H9 (cell line): Measurements from ENCODE around the gene NT5C2. TPM values are rescaled to one million over a fixed set of nuclear protein-coding genes. Genes with fewer than 3 reads are reported as not detected.
"Not testable (repeated sequence)": the region's sequence is repeated elsewhere in the genome, so short reads cannot be mapped to it uniquely, and the experiment has no call there.

Source experiments
- DNase-seq: peaks from one replicate; pipeline ENCODE4 v3.0.0-alpha.2; 2017
- H2AFZ ChIP-seq: one replicate; pipeline ENCODE4 v1.6.1; 2013; ENCODE audit warnings: mild to moderate bottlenecking, low read length, control low read depth, moderate library complexity
- H2AK5ac ChIP-seq: 2 replicates; pipeline ENCODE4 v1.6.1; 2013; ENCODE audit warnings: low read length, control low read depth, mixed read lengths; ENCODE audit not compliant: insufficient read length
- H2BK120ac ChIP-seq: one replicate; pipeline ENCODE4 v1.6.1; 2013; ENCODE audit warnings: low read depth, mild to moderate bottlenecking, low read length, control low read depth, inconsistent platforms; ENCODE audit not compliant: poor library complexity, severe bottlenecking
- H2BK12ac ChIP-seq: 2 replicates; pipeline ENCODE4 v1.6.1; 2013; ENCODE audit warnings: low read length, control low read depth, mixed read lengths, low read depth; ENCODE audit not compliant: insufficient read length
- H2BK15ac ChIP-seq: 2 replicates; pipeline ENCODE4 v1.6.1; 2013; ENCODE audit warnings: low read depth, low read length, control low read depth
- H2BK20ac ChIP-seq: one replicate; pipeline ENCODE4 v1.6.1; 2013; ENCODE audit warnings: low read depth, mild to moderate bottlenecking, low read length, control low read depth, inconsistent platforms; ENCODE audit not compliant: poor library complexity, severe bottlenecking
- H2BK5ac ChIP-seq: 2 replicates; pipeline ENCODE4 v1.6.1; 2013; ENCODE audit warnings: low read length, control low read depth, mixed read lengths; ENCODE audit not compliant: insufficient read length
- H3K14ac ChIP-seq: 2 replicates; pipeline ENCODE4 v1.6.1; 2013; ENCODE audit warnings: low read length, control low read depth; ENCODE audit not compliant: insufficient read depth
- H3K18ac ChIP-seq: 2 replicates; pipeline ENCODE4 v1.6.1; 2013; ENCODE audit warnings: low read depth, mild to moderate bottlenecking, mixed read lengths, low read length, control low read depth; ENCODE audit not compliant: insufficient read length
- H3K23ac ChIP-seq: 2 replicates; pipeline ENCODE4 v1.6.1; 2013; ENCODE audit warnings: low read length, control low read depth, mixed read lengths, low read depth; ENCODE audit not compliant: insufficient read length
- H3K23me2 ChIP-seq: 2 replicates; pipeline ENCODE4 v1.6.1; 2013; ENCODE audit warnings: low read depth, mild to moderate bottlenecking, mixed read lengths, low read length, control low read depth; ENCODE audit not compliant: insufficient read length, poor library complexity, severe bottlenecking
- H3K27ac ChIP-seq: 2 replicates; pipeline ENCODE4 v1.5.1; 2013; ENCODE audit warnings: low read length, control low read depth, mixed read lengths, low read depth; ENCODE audit not compliant: insufficient read length
- H3K27me3 ChIP-seq: 2 replicates; pipeline ENCODE4 v1.6.1; 2013; ENCODE audit warnings: low read length, control low read depth, inconsistent platforms; ENCODE audit not compliant: insufficient read depth
- H3K4ac ChIP-seq: 2 replicates; pipeline ENCODE4 v1.6.1; 2013; ENCODE audit warnings: low read depth, mild to moderate bottlenecking, control low read depth, inconsistent platforms, low read length, moderate library complexity
- H3K4me1 ChIP-seq: 2 replicates; pipeline ENCODE4 v1.6.1; 2013; ENCODE audit warnings: low read length, control low read depth, inconsistent platforms; ENCODE audit not compliant: insufficient read depth
- H3K4me2 ChIP-seq: 2 replicates; pipeline ENCODE4 v1.6.1; 2013; ENCODE audit warnings: low read length, control low read depth, mixed read lengths; ENCODE audit not compliant: insufficient read length, insufficient read depth
- H3K56ac ChIP-seq: 2 replicates; pipeline ENCODE4 v1.6.1; 2013; ENCODE audit warnings: low read depth, mild to moderate bottlenecking, mixed read lengths, low read length, control low read depth; ENCODE audit not compliant: insufficient read length
- H3K79me1 ChIP-seq: 2 replicates; pipeline ENCODE4 v1.6.1; 2013; ENCODE audit warnings: low read depth, mild to moderate bottlenecking, moderate library complexity, low read length, control low read depth, inconsistent platforms; ENCODE audit not compliant: insufficient read depth, poor library complexity, severe bottlenecking
- H3K79me2 ChIP-seq: 2 replicates; pipeline ENCODE4 v1.6.1; 2013; ENCODE audit warnings: low read length, control low read depth, inconsistent platforms; ENCODE audit not compliant: insufficient read depth
- H3K9ac ChIP-seq: 2 replicates; pipeline ENCODE4 v1.6.1; 2013; ENCODE audit warnings: low read length, control low read depth, mixed read lengths; ENCODE audit not compliant: insufficient read length; ENCODE audit errors: extremely low read depth
- H3K9me3 ChIP-seq: one replicate; pipeline ENCODE4 v1.6.1; 2013; ENCODE audit warnings: low read depth, low read length, inconsistent platforms; ENCODE audit not compliant: control insufficient read depth
- H3T11ph ChIP-seq: one replicate; pipeline ENCODE4 v1.6.1; 2013; ENCODE audit warnings: mild to moderate bottlenecking, low read length, control low read depth, inconsistent platforms
- H4K20me1 ChIP-seq: one replicate; pipeline ENCODE4 v1.6.1; 2013; ENCODE audit not compliant: control insufficient read depth, insufficient read length, insufficient read depth
- H4K5ac ChIP-seq: 2 replicates; pipeline ENCODE4 v1.6.1; 2013; ENCODE audit warnings: low read depth, mild to moderate bottlenecking, mixed read lengths, low read length, control low read depth; ENCODE audit not compliant: insufficient read length
- H4K8ac ChIP-seq: replicated peaks from 2 replicates; pipeline ENCODE4 v1.6.1; 2013; ENCODE audit warnings: low read length, control low read depth, mixed read lengths, low read depth; ENCODE audit not compliant: insufficient read length
- H4K91ac ChIP-seq: 2 replicates; pipeline ENCODE4 v1.6.1; 2013; ENCODE audit warnings: low read depth, mild to moderate bottlenecking, moderate library complexity, mixed read lengths, low read length, control low read depth; ENCODE audit not compliant: insufficient read length
- H3K27ac Mint-ChIP-seq, 3 experiments: 2 replicates in 2 of 3; 3 replicates in 1 of 3; pipeline ENCODE4 v1.8.0; 2020 to 2021; ENCODE audit warnings: mixed read lengths in 3 of 3, mild to moderate bottlenecking in 1 of 3, moderate library complexity in 1 of 3
- H3K27me3 Mint-ChIP-seq: 2 replicates; pipeline ENCODE4 v1.8.0; 2021; ENCODE audit warnings: low read depth, mild to moderate bottlenecking, moderate library complexity, mixed read lengths
- H3K36me3 Mint-ChIP-seq, 3 experiments: 2 replicates in 2 of 3; 3 replicates in 1 of 3; pipeline ENCODE4 v1.8.0; 2020 to 2021; ENCODE audit warnings: low read depth in 3 of 3, mixed read lengths in 3 of 3; ENCODE audit not compliant: insufficient read depth in 1 of 3
- H3K4me1 Mint-ChIP-seq, 2 experiments: 2 replicates each; pipeline ENCODE4 v1.8.0; 2020; ENCODE audit warnings: mixed read lengths in 2 of 2
- H3K4me3 Mint-ChIP-seq, 2 experiments: 2 replicates in 1 of 2; 3 replicates in 1 of 2; pipeline ENCODE4 v1.8.0; 2020 to 2021; ENCODE audit warnings: mild to moderate bottlenecking in 2 of 2, mixed read lengths in 2 of 2, moderate library complexity in 1 of 2
- H3K9me3 Mint-ChIP-seq, 2 experiments: 2 replicates in 1 of 2; 3 replicates in 1 of 2; pipeline ENCODE4 v1.8.0; 2020; ENCODE audit warnings: mild to moderate bottlenecking in 2 of 2, mixed read lengths in 2 of 2, moderate library complexity in 1 of 2
- WGBS: extraction: QIAGEN DNeasy Blood & Tissue Kit; methylation state at CpG from one replicate; pipeline ENCODE4 v1.1.7; 2013; ENCODE audit warnings: missing lambda C conversion rate, low lambda C conversion rate, mixed read lengths; ENCODE audit not compliant: insufficient read length; ENCODE audit errors: extremely low coverage; 5-methylcytosine and 5-hydroxymethylcytosine counted together
- total RNA-seq: library from RNA; stranded (reverse); gene quantifications from 2 replicates; pipeline ENCODE4 v1.2.1, GENCODE V29; 2021

Gene NT5C2
- total RNA-seq, 1 experiment from 2014 or later, result 69.6 TPM

GRCh38 chr10:103207643-103208042 lies 14.6 kb upstream of the NT5C2 start:
- not testable (repeated sequence) for H3K23ac ChIP-seq, H3K4me2 ChIP-seq, H2BK15ac ChIP-seq, H3K56ac ChIP-seq, H4K8ac ChIP-seq, H4K5ac ChIP-seq, H2BK5ac ChIP-seq, H4K20me1 ChIP-seq, H3K4me3 Mint-ChIP-seq, H3K27ac Mint-ChIP-seq, H2BK12ac ChIP-seq, H3T11ph ChIP-seq, H3K27ac ChIP-seq, H2BK20ac ChIP-seq, H4K91ac ChIP-seq, DNase-seq, H3K4me1 ChIP-seq, H3K79me1 ChIP-seq, H3K9ac ChIP-seq, H3K18ac ChIP-seq, H3K27me3 ChIP-seq, H3K9me3 ChIP-seq, H3K27me3 Mint-ChIP-seq, H3K79me2 ChIP-seq, H2AK5ac ChIP-seq, H2BK120ac ChIP-seq, H3K14ac ChIP-seq, H3K23me2 ChIP-seq, H2AFZ ChIP-seq, H3K4ac ChIP-seq
- Mint-ChIP-seq H3K36me3 (peaks cover 6 to 14% (median 14%) of the 10 kb centered on the region in 3 experiments), H3K4me1 (peaks cover 45 to 54% of the 10 kb centered on the region in 2 experiments), H3K9me3 (peaks cover 10 to 17% of the 10 kb centered on the region in 2 experiments)
- WGBS, result no CpG with 5 or more reads among the region's 3 CpGs
